TTC549 (cell line): Measurements from ENCODE around the gene ZFP36L1.

Experiments used
- FAIRE-seq: peaks from 2 replicates; lab custom pipeline; 2012; peaks lifted over from hg19 to GRCh38; lab: Jason Lieb, UNC

Gene ZFP36L1

DNA sequence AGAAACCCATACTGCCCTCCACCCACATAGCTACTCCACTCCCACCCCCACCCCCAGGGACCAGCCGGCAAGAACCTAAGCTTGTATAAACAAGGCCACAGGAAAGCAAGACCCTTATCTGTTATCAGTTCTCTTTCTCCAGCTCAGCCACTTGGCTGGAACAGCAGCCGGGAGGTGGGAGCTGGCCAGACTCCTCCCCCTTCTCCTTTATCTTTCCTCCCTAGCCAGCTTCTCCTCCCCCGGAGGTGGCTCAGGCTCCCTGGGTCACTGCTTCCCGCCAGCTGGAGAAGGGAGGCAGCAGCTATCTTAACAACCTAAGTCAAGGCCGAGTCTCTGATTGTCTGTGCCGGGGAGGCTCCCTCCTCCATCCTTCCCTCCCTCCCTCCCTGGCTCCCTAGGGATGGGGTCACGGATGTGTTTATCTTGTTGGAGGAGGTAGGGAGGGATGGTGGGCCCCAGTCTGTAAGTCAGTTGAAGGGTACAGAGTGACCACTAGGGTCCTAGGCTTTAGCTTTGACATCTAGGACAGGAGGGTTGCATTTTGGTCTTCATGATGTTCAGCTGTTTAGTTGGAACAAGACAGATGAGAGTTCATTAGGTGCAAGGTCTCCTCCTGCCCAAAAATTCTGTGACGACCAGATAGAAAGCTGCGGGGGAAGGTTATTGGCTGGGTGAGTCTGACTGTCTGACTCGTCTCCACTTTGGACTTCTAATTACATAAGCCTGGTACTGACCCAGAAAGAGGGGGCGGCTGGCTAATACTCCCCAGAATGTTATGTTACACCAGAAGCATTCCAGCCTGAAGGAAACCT, 29.7 kb downstream of the ZFP36L1 start:
- no peak for FAIRE-seq

DNA sequence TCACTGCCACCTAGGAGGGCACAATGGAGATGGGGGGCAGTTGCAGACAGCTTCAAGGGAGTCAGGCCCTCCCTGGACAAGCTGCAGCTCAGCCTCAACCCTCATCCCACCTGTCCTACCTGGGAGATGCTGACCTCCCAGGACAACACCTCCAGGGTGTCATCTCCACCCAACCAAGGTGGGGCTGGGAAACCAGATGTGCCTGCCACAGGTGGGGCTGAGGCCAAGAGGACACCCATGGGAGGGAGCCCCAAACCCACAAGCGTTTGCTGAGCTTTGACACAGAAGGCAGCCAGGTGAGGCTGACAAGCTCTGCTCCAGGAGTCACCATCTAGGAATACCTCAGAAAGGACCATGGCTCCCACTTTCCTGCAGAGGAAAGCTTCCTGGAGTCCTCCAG, 31.5 kb downstream of the ZFP36L1 start:
- no peak for FAIRE-seq

DNA sequence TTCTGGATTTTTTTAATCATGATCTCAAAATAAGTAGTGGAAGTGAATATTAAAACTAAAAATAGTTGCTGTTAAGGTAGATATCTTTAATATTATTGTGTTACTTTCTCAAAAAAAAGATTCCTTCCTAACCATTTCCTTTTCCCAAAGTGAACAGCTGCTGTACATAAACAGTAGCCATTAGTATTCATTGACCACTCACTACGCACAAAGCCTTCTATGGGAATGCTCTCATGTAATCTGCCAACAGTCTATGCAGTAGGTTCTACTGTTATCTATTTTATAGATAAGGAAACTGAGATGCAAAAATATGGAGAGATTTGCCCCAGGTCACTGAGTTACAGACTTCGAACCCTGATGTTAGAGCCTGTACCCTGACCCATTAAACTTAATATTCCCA, 32.1 kb downstream of the ZFP36L1 start:
- FAIRE-seq, result no peak

DNA sequence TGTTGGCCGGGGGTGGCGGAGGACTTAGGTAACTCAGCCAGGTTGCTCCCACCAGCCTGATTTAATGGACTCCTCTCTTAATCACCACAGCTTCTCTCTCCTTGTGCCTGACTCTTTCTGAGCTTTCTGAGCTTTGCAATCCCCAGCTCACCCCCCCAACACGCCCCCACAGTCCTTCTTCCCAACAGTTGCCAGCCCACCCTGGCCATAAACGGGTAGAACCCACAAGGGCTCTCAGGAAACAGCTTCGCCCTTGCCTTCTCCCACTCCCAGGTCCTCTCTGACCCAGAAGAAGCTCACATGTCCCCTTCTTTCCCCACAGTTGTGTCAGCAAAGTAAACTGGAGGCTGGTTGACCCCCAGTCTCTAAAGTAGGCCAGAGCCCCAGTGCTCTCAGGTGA, 32.9 kb downstream of the ZFP36L1 start:
- FAIRE-seq, result no peak

DNA sequence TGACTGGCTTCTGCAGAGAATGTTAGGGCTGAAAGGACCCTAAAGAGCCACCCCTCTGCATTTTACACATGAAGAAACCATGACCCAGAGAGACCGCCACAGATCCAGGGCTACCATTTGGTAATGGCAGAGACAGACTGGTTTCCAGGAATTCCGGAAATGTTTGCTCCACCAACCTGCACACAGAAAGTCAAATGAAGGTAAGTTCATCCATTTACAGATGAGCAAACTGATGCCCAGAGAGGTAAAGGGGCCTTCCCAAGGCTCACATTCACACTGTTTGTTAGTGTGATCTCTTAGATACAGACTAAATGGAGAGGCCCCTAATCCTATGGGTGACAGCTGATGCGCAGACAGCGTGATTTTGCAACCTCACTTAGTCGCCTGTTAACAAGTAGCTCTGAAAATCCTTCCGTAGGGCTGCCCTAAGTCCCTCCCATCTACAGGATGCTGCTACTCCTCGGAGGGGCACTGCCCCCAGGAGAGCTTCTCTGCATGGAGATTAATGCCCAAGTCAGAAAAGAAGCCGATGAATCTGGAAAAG, 33.8 kb downstream of the ZFP36L1 start:
- FAIRE-seq, result no peak

DNA sequence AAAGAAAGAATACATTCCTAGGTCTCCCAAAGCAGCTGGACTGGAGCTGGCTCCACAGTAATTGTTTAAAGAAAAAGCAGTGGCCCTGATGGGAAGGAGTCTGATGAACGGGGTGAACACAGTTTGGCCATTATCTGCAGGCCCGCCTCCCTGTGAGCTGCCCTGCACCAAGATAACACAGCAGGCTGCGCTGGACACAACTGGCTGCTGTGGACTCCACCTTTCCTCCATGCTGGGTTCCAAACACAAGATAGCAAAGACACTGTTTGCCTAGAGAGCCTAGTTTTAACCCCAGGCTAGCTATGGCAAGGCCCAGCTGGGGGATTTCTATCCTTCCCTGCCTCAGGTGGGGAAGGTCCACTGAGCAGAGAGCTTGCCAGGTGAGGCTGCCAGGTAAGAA, 34.6 kb downstream of the ZFP36L1 start:
- no peak for FAIRE-seq

DNA sequence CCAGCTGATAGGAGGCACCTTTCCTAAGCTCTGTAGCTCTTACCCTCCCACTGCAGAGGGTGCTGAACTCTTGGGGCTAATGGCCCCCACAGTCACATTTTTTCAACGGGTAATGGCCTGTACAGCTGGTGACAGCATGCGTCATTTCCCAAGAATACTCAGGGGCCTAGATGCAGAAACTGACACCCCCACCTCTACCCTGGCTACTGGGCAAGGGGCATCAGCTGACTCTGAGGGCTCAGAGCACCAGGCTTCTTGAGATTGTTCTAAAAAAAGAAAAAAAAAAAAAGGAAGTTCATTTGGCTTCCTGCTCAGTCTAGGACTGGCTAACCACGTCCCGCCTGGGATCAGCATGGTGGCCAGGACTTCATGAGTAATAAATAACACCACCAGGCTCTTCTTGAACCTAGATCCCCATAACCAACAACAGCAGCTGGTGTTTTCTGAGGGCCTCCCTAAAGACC, 35.2 kb downstream of the ZFP36L1 start:
- FAIRE-seq, result no peak

DNA sequence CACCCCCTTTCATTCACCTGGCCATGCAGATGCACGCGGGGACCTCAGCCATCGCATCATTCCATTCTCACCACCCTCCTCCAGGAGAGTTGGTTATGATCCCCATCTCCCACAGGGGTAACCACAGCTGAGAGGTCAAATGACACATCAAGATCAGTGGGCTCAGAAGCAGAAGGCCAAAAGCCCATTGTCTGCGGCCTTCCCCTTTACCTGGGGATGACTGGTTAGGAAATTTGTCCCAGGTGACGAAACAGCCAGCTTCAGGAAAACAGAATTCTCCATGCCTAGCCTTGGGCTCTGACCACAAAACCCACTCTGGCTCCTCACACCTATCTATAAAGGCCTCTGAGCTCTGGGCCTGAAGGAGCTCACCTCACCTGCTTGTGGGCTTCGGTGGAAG, 36.1 kb downstream of the ZFP36L1 start:
- FAIRE-seq, result no peak

DNA sequence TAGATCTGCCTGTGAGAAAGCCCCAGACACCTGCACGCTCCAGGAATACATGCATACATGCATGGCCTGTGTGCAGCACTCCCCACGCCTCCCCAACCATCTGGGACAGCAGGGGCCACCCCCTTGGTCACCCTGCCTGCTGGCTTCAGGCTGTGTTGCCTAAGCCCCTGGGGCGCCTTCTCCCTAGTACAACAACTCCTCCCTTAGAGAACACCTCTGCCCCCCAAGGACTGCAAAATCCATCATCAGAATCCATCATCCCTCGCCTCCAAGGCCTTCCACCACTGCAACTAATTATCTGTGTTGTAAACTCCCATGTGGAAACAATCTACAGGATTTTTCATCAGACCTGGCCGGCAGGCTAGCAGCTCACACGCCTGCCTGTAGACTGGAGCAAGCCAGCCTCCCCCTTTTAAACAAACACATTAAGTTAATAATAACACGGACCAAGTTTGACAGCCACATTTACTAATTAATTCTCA, 36.8 kb downstream of the ZFP36L1 start:
- FAIRE-seq, result no peak

DNA sequence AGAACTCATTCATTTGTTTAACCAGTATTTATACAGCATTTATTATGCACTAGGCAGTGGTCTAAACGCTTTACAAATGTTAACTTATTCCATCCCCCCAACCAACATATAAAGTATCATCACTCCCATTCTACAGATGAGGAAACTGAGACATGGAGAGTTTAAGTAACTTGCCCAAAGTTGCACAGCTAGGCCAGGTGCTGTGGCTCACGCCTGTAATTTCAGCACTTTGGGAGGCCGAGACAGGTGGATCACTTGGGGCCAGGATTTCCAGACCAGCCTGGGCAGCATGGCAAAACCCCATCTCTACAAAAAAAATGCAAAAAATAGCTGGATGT, 37.9 kb downstream of the ZFP36L1 start:
- no peak for FAIRE-seq

DNA sequence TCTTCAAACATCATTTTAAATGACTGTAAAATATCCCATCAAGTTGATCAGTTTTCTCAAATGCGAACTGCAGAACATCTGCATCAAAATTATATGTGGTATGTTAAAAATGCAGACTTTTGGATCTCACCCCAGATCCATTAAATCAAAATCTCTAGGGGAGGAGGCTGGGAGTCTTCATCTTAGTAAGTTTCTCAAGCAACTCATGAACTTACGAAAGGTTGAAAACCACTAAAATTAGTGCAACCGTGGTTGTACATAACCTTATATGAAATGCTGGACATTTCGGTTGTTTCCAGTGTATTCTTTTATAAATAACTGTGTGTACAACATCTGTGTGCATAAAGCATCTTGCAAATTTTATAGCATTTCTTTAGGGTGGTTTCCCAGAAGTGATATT, 39.2 kb downstream of the ZFP36L1 start:
- no peak for FAIRE-seq

DNA sequence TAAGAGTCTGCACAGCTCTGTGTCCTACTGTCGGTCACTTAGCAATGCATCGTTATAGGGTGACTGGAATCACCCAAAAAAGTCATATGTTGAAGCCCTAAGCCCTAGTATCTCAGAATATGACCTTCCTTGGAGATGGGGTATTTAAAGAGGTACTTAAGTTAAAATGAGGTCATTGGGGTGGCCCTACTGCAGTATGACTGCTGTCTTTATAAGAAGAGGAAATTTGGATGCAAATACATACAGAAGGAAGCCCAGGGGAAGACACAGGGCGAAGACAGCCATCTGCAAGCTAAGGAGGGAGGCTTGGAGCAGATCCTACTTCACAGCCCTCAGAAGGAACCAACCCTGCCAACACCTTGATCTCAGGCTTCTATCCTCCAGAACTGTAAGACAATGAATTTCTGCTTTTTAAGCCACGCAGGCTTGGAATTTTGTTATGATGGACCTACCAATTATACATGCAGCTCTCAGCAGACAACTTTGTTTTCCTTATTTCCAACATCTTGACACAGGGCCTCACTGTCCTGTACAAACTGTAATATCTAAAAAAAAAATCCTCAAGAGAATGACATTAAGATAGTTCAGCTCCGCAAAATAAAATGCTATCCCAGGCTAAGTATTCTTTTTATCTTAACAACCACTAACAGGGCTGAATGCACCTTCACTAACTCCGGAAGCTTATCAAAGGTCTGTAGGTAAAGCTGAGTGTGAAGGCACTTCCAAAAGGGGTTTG, 40.4 kb downstream of the ZFP36L1 start:
- FAIRE-seq, result no peak

DNA sequence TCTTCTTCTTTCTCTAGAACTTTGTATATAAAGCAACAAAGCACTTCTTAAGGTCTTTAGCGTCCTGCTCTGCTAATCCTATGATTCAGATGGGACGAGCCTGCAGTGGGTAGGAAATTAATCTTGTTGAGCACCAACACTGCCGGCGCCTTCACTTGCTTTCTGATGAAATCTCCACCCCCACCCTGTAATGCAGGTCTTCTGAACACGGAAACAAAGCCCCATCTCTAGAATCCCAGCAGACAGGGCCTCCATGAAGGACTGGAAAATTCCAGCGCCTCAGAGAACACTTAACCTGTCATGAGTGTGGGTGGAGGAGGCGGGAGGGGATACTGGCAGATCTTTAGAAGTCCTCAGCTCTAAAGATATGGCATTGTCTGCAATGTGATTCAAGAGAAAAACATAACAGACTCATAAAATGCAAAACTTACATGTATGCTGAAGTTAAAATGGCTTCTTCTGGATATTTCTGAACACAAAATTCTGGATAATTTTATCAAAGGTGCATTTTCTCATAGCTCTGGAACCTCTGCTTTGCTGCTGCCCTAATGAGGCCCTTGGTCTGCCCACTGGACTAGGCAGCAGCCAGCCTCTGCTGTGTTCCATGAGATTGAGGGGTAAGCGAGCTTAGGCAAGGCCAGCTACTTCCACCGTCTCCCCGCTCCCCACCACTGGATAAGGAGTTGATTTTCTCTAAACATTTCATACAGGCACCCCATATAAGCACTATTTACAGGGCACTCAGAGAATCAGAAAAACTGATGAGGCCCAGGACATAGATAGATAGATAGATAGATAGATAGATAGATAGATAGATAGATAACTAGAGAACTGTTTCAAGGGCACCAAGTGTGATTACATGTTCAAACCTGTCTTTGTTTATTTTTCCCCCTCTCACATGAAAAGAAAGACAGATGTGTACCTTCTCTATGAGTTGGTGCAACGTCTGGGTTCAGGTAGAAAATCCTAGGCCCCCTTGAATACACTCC, 43.1 kb downstream of the ZFP36L1 start:
- FAIRE-seq, result no peak

DNA sequence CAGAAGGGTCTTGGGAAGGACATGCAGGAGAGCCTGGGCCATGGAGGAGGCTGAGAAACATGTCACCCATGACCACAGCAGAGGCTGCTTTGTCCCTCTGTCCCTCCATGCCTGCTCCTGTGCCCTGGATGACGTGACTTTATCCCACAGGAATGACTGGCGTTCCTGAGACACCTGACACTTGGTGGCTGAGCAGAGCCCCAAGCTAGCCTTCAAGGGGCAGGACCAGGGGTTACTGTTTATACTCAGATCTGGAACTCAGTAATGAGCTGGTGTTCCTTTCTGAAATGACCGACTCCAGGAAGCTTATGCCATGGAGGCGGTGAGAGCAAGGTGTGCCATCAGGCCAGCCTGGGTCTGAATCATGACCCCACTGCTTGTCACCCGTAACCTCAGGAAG, 44.2 kb downstream of the ZFP36L1 start:
- no peak for FAIRE-seq

DNA sequence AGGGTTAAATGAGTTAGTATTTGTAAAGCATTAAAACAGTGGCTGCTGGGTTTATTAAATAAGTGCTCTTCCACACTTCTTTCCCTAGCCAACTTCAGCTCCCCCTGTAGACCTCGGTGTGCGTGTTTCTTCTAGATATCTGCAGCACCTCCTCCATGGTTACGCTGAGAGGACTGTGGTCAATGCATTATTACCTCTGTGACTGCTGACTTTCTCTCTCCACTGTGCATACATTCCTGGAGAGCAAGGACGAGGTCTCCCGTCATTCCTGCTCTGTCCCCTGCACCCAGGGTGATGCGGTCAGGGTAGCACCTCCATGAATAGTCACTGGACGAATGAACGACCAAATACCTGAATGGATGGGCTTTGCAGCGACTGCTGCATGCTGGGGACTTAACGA, 44.6 kb downstream of the ZFP36L1 start:
- FAIRE-seq, result no peak

DNA sequence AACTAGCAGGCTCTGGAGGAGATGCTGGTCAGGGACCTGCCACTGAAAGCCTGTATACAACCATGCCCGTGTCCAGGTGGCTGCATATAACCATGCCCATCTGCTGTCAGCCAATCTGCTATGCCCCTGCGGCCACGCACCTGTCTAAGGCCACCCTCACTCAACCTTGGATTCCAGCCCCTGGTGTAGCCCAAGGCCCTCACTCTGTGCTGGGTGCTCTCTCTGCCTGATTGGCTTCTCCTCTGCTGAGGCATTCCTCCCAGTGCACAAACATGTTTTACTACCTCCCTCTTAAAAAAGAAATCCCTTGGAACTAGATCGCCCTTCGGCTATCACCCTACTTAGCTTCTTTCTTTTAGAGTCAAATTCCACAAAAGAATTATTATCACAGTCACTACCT, 45.5 kb downstream of the ZFP36L1 start:
- no peak for FAIRE-seq

DNA sequence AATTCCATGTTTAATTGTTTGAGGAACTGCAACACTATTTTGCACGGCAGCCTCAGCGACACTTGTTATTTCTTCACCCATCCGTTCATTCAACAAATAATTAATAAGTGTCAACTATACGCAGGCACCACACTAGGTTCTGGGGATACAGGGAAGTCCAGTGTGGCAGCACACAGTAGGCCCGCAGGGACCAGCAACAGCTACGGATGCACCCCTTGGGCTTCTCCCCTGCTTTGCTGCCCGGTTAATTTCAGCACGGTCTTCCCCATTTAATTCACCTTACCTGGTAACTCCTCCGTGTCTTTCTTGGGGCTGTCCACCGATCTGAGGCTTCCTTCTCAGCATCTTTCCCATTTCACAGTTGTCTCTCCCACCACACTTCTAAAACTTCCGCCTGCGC, 48.3 kb downstream of the ZFP36L1 start:
- no peak for FAIRE-seq

DNA sequence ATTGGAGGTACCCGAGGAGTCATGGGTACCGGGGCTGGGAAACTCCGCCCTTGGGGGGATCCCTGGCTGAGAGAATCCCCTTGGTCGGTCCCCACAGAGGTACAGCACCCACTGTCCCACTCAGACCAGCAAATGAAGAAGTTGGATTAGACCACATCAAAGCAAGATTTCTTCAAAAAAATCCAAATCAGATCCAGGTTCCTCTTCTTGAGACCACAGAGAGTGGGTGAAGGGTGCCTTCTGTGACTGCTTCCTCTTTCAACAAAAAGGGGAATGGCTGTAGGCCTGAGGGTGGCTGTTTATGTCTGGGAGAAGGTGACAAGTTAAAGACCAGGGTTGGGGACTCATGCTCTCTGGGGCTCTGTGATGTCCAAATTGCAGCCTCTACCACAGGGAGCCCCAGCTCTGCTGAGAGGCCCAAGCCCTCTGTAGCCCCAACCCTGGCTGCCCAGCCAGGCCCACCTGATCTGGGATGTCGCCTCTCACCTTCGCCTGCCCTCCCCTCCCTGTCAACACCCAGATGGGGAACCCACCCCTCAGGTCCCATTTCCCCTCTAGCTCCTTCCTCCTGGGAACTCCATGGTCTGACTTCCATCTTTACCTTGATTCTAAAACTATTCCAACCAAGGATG, 50.9 kb downstream of the ZFP36L1 start:
- FAIRE-seq, result no peak

DNA sequence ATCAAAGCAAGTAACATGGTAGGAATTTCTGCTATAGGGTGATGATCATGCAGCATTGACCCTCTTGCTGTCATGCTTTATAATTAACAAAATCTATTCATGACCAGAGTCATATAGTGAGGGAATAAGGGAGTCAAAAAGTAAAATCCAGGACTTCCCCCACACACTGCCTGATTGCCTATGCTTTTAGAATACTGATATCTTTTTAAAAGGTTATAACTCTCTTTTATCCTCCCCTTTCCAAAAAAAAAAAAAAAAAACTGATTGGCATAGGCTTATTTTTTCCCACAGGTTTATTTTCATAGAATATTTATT, 51.4 kb downstream of the ZFP36L1 start:
- FAIRE-seq, result no peak

DNA sequence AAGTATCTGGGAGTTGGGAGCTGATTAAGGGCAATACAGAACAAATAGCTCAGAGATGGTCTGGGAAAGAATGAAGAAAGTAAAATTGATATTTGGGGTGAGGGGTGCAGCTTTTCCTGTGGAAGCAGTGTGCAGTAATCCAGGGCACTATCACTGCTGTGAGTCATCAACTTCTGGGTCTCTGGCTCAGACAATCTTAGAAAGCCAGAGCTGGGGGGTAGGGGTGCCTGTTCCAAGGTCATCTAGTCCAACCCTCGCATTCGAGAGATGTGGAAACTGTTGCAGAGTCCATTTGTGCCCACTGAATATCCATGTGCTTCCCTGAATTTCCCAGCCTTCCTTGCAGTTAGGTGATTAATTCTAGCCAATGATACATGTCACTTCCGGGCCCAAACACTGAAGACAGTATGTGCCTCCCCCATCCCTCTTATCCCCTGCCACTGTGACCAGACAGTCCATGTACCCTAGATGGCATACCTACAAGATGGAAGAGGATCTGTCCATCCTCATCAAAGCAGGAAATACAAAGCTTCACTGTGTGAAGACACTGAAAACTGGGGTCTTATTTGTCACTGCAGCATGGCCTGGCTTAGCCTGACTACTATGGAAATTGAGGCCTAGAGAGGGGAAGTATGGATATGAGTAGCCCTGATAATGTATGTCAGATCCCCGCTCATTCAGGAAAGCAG, 51.9 kb downstream of the ZFP36L1 start:
- no peak for FAIRE-seq

DNA sequence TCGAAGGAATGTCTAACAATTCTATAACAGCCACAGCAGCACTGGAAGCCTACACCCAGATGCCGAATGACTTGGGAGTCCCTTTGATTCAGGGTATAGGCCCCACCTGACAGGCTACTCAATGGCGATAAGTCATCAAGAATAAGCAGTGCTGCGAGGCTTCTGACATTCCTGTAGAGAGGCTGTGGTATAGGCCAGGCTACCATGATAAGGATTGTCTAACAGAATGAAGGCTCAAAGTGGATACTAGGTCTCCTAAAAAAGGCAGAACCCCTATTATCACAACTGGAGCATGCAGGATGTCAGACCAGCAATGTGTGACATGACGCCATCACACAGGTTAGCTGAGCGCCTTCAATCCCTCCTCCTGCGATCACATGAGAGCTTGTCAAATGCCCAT, 53.2 kb downstream of the ZFP36L1 start:
- no peak for FAIRE-seq
